Osteocyte (in vitro differentiated cells): Measurements from ENCODE around the gene FIBCD1. TPM values are rescaled to one million over a fixed set of nuclear protein-coding genes. Genes with fewer than 3 reads are reported as not detected.

Experiments used
- DNase-seq: peaks from one replicate; pipeline ENCODE4 v3.0.0; 2021; ENCODE audit warnings: mixed read lengths; ENCODE audit not compliant: unreplicated experiment; ENCODE audit errors: extremely low spot score
- H3K27ac Mint-ChIP-seq: one replicate; pipeline ENCODE4 v1.8.0; 2021; ENCODE audit warnings: mild to moderate bottlenecking, mixed read lengths; ENCODE audit not compliant: unreplicated experiment
- H3K27me3 Mint-ChIP-seq: one replicate; pipeline ENCODE4 v1.8.0; 2021; ENCODE audit warnings: mixed read lengths; ENCODE audit not compliant: unreplicated experiment
- H3K36me3 Mint-ChIP-seq: one replicate; pipeline ENCODE4 v1.8.0; 2021; ENCODE audit warnings: mixed read lengths; ENCODE audit not compliant: unreplicated experiment
- H3K4me1 Mint-ChIP-seq: one replicate; pipeline ENCODE4 v1.8.0; 2021; ENCODE audit warnings: mixed read lengths; ENCODE audit not compliant: unreplicated experiment
- H3K4me3 Mint-ChIP-seq: one replicate; pipeline ENCODE4 v1.8.0; 2021; ENCODE audit warnings: mild to moderate bottlenecking, moderate library complexity, mixed read lengths; ENCODE audit not compliant: unreplicated experiment
- H3K9me3 Mint-ChIP-seq: one replicate; pipeline ENCODE4 v1.8.0; 2021; ENCODE audit warnings: mixed read lengths; ENCODE audit not compliant: unreplicated experiment
- total RNA-seq: library from RNA; stranded (reverse); gene quantifications from 2 replicates; pipeline ENCODE4 v1.2.1, GENCODE V29; 2021
- TF ChIP-seq, protein P1 (sequence below): fragments of 200-600 bp; sonication (generic); IDR thresholded peaks from 2 replicates; pipeline ENCODE4 v1.5.0; 2021; ENCODE audit warnings: antibody characterized with exemption, mild to moderate bottlenecking, moderate library complexity

Gene FIBCD1
- total RNA-seq, 1 donor from 2014 or later = 18.2 TPM

DNA sequence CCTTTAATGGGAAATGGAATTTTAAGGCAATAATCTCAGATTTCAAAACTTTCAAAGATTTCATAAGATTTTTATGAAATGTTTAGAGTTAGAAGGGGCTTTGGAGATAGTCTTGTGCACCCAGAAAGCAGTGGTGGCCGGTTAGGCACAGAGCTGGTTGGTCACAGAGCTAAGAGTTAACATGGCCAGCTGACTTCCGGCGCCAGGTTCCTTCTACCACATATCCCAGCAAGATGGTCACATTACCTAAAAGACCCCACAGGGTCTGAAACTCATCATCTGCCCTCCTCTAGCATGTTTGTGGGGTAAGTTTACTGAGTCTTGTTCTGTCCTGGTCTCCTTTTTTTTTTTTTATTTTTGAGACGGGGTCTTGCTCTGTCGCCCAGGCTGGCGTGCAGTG is 61.7 kb downstream of the FIBCD1 start:
- H3K4me1 Mint-ChIP-seq = no peaks in the 10 kb centered on the region
- no peak overlapping the region for H3K4me3 Mint-ChIP-seq
- peaks cover 56% of the 10 kb centered on the region for H3K36me3 Mint-ChIP-seq
- no peaks in the 10 kb centered on the region for H3K27me3 Mint-ChIP-seq
- no peak for DNase-seq
- no peaks in the 10 kb centered on the region for H3K9me3 Mint-ChIP-seq
- TF ChIP-seq, protein P1, sequence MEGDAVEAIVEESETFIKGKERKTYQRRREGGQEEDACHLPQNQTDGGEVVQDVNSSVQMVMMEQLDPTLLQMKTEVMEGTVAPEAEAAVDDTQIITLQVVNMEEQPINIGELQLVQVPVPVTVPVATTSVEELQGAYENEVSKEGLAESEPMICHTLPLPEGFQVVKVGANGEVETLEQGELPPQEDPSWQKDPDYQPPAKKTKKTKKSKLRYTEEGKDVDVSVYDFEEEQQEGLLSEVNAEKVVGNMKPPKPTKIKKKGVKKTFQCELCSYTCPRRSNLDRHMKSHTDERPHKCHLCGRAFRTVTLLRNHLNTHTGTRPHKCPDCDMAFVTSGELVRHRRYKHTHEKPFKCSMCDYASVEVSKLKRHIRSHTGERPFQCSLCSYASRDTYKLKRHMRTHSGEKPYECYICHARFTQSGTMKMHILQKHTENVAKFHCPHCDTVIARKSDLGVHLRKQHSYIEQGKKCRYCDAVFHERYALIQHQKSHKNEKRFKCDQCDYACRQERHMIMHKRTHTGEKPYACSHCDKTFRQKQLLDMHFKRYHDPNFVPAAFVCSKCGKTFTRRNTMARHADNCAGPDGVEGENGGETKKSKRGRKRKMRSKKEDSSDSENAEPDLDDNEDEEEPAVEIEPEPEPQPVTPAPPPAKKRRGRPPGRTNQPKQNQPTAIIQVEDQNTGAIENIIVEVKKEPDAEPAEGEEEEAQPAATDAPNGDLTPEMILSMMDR = no peak
- no peak overlapping the region for H3K27ac Mint-ChIP-seq

DNA sequence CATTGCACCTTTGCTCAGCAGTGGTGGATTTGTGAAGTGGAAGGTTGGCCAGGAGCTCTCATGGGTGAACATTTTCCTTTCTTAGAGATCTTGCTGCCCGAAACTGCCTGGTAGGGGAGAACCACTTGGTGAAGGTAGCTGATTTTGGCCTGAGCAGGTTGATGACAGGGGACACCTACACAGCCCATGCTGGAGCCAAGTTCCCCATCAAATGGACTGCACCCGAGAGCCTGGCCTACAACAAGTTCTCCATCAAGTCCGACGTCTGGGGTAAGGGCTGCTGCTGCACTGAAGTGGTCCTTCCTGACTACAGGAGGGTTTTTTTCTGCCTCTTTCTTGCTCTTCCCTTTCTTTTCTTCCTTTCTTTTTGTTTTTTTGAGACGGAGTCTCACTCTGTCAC is 64.3 kb downstream of the FIBCD1 start:
- Mint-ChIP-seq H3K27ac (no peak overlapping the region), H3K9me3 (no peaks in the 10 kb centered on the region), H3K27me3 (no peaks in the 10 kb centered on the region), H3K4me1 (peaks cover 3% of the 10 kb centered on the region), H3K4me3 (no peak overlapping the region), H3K36me3 (peaks cover 53% of the 10 kb centered on the region)
- TF ChIP-seq, protein P1 = no peak
- no peak for DNase-seq

DNA sequence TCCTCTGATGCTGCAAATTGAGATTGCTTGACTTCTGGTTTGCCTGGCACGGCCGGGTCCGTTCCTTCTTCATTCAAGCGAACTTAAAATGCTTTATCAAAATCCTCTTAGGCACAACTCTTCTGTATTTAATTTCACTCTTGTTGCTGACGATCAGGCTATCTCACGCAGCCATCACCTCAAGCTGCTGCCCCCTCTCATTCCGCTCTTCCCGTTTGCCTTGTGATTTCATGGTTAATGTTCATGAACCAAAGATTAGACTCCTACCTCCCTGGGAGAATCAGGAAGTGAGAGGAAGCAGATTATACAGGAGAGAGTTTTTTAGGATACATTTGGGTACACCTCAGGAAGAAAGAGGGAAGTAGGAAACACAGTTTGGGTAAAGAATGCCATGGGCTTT is 65.1 kb downstream of the FIBCD1 start:
- Mint-ChIP-seq H3K4me1 (peaks cover 6% of the 10 kb centered on the region), H3K4me3 (no peak overlapping the region), H3K36me3 (peaks cover 47% of the 10 kb centered on the region), H3K9me3 (no peaks in the 10 kb centered on the region), H3K27me3 (no peaks in the 10 kb centered on the region), H3K27ac (no peak overlapping the region)
- TF ChIP-seq, protein P1 = no peak
- no peak for DNase-seq

DNA sequence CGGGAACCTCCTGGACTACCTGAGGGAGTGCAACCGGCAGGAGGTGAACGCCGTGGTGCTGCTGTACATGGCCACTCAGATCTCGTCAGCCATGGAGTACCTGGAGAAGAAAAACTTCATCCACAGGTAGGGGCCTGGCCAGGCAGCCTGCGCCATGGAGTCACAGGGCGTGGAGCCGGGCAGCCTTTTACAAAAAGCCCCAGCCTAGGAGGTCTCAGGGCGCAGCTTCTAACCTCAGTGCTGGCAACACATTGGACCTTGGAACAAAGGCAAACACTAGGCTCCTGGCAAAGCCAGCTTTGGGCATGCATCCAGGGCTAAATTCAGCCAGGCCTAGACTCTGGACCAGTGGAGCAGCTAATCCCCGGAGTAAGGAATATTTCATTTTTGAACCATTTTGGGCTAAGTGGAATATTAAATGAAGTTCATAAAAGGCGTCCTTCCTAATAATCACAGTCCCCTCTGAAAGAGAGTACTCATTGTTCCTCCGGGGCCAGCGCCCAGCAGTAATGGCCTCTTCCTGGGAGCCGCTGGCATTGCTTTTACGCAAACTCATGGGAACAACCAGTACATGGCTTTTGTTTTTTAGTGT is 66.0 kb downstream of the FIBCD1 start:
- no peak for DNase-seq
- H3K36me3 Mint-ChIP-seq = peaks cover 39% of the 10 kb centered on the region
- no peak overlapping the region for H3K27ac Mint-ChIP-seq
- H3K27me3 Mint-ChIP-seq = no peaks in the 10 kb centered on the region
- H3K4me1 Mint-ChIP-seq = peaks cover 8% of the 10 kb centered on the region
- TF ChIP-seq, protein P1 = no peak
- no peak overlapping the region for H3K4me3 Mint-ChIP-seq
- no peaks in the 10 kb centered on the region for H3K9me3 Mint-ChIP-seq

DNA sequence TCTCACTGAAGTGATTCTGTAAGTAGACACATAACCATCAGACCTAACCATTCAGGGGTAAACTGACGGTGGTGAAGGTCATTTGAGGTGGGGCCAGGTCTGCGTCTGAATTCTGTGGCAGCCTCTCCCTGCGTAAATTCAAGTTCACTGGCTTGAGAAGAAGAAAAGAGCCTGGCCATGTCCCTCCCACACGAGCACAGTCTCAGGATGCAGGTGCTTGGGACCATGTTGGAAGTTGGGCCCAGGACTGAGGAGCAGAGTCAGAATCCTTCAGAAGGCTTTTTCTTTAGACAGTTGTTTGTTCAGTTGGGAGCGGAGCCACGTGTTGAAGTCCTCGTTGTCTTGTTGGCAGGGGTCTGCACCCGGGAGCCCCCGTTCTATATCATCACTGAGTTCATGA is 66.5 kb downstream of the FIBCD1 start:
- Mint-ChIP-seq H3K4me1 (peaks cover 8% of the 10 kb centered on the region), H3K27me3 (no peaks in the 10 kb centered on the region), H3K27ac (no peak overlapping the region), H3K4me3 (no peak overlapping the region), H3K9me3 (no peaks in the 10 kb centered on the region), H3K36me3 (peaks cover 39% of the 10 kb centered on the region)
- TF ChIP-seq, protein P1 = no peak
- DNase-seq = no peak
